Activated CD4-positive, alpha-beta T cell treated with anti-CD3 and anti-CD28 coated beads, Interleukin-10, Interleukin-2, amounts not matched to agents 100 ng/mL and 50 ng/mL, durations not matched to agents 16 hours and 8 hours (primary cell): ENCODE results near the gene DPY30.
"Not testable (repeated sequence)": the region's sequence is repeated elsewhere in the genome, so short reads cannot be mapped to it uniquely, and the experiment has no call there.

Experiments used
- DNase-seq: peaks from one replicate; pipeline ENCODE4 v3.0.0-alpha.2; 2020

DPY30 gene

GRCh38 chr2:32039447-32040219 is at the start of gene DPY30:
Gene DPY30 (minus strand): TSS chr2:32039805. CDS start chr2:32039456, 349 bp downstream.
- peak; percentile 94 for DNase-seq

- DNase-seq, result no peak
Measured at GRCh38 chr2:32074134-32074506, 34.5 kb upstream of the DPY30 start.

- DNase-seq, result no peak
Measured at GRCh38 chr2:32067549-32067948, 27.9 kb upstream of the DPY30 start.

- no peak for DNase-seq
Measured at GRCh38 chr2:32064713-32065112, 25.1 kb upstream of the DPY30 start.

- peak; percentile 30 for DNase-seq
Measured at GRCh38 chr2:32064021-32064601, 24.5 kb upstream of the DPY30 start.

GRCh38 chr2:32063310-32064020 is 23.9 kb upstream of the DPY30 start, which contains the start of gene SPAST:
Gene SPAST (plus strand): TSS chr2:32063556. CDS start chr2:32063832, 276 bp downstream.
- peak; percentile 98 for DNase-seq

GRCh38 chr2:32061973-32062861 is 22.6 kb upstream of the DPY30 start:
- peak; percentile 4 for DNase-seq

- DNase-seq, result no peak
Measured at GRCh38 chr2:32061430-32061829, 21.8 kb upstream of the DPY30 start.

GRCh38 chr2:32060266-32060665 is 20.7 kb upstream of the DPY30 start:
- DNase-seq, result no peak

GRCh38 chr2:32058130-32058529 is 18.5 kb upstream of the DPY30 start:
- DNase-seq, result no peak

GRCh38 chr2:32054583-32054982 is 15.0 kb upstream of the DPY30 start:
- DNase-seq, result not testable (repeated sequence)

GRCh38 chr2:32051836-32052439 is 12.3 kb upstream of the DPY30 start:
- DNase-seq, result no peak

GRCh38 chr2:32043561-32043960 is 4.0 kb upstream of the DPY30 start:
- no peak for DNase-seq

GRCh38 chr2:32034198-32034887 is 5.3 kb downstream of the DPY30 start:
- not testable (repeated sequence) for DNase-seq

- DNase-seq, result not testable (repeated sequence)
Measured at GRCh38 chr2:32018789-32019482, 20.7 kb downstream of the DPY30 start.

GRCh38 chr2:32012872-32013271 is 26.7 kb downstream of the DPY30 start:
- DNase-seq, result no peak

GRCh38 chr2:32011485-32011960 is 28.1 kb downstream of the DPY30 start:
- no peak for DNase-seq

- peak; percentile 95 for DNase-seq
Measured at GRCh38 chr2:32010670-32011484, 28.7 kb downstream of the DPY30 start, which contains the start of gene MEMO1. Gene MEMO1 (minus strand): TSS chr2:32011008. CDS start chr2:32010247, 761 bp downstream.

- DNase-seq, result peak; percentile 79
Measured at GRCh38 chr2:32010280-32010669, 29.3 kb downstream of the DPY30 start.
